GM18951 (cell line): ENCODE results near the gene FBN2.
"Not testable (repeated sequence)": the region's sequence is repeated elsewhere in the genome, so short reads cannot be mapped to it uniquely, and the experiment has no call there.

Experiments
- POLR2A ChIP-seq: IDR thresholded peaks from 4 replicates; pipeline ENCODE4 v1.6.1; 2011; ENCODE audit warnings: mild to moderate bottlenecking; ENCODE audit not compliant: insufficient read length, insufficient read depth; ENCODE audit errors: extremely low read depth
- in situ Hi-C: fragments of 300-500 bp; cut with MboI; formaldehyde crosslinking; loops from one replicate; pipeline ENCODE4 v1.12.0; 2022; ENCODE audit warnings: low sequenced_read_pairs, mixed read lengths, inconsistent platforms; ENCODE audit not compliant: unreplicated experiment

Gene FBN2

DNA sequence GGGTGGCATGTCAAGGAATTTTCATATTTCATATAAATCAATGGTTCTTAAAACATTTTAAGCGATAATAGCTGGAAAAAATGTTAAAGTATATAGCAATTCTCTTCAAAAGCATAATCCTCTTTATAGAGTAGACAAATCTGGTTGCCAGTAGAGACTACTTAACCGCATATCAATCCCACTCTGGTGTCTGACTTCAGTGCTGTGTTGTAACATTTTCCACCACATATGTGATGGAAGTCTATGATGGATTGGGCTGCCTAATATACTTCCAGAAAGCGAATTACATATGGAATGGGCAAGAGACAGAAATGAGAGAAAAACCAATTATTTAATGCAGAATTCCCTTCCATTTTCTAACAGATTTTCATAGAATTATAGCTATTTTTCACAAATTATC is 54.3 kb downstream of the FBN2 start:
- TF ChIP-seq POLR2A, result no peak
- in situ Hi-C loops, result no loop called here

DNA sequence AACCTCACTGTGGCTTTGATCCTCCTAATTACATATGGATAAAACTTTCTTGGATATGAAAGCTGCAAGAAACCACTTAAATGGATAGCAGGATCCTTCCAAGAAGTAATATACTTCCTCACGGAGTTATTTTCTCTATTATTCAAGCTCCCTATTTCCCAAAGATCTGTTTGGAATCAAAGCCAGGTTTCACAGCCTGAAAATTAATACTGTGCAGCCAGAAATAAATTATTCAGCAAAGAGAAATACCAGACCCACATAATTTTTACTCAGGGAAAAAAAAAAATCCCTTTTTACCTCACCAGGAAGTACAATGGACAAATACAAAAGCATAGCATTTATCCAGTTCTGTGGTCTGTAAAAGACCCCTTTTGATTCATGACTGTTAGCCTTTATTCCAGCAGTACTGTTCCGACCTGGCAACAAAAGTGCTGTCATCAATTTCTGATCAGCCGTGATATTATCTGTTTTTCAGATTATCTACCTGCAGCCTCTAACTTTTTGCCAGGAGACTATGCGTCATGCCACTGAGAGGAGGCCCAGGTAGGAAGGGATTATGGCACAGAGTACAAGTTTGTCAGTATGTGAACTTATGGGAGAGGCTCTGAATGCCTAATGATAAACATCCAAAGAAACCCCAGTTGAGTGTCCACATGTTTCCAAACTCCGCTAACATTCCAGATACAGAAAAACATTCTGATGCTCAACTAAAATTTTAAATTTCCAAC is 57.0 kb downstream of the FBN2 start:
- in situ Hi-C loops, result no loop called here
- TF ChIP-seq POLR2A, result no peak

DNA sequence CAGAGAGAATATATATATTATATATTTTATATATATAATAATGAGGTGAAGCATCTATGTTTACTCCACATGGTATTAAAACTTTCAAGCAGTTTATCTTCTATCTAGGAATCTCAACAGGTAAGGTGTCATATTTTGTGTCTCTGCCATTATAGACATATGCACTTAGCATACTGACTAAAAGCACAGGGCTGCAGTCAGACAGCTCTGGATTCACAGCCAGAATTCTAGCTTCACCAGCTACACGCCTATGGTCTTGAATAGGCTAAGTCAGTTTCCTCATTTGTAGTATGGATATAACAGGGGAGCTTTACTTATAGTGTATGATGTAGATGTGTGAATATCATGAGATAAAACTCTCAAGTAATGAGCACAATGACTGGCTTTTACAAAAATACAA is 57.9 kb downstream of the FBN2 start:
- in situ Hi-C loops, result no loop called here
- TF ChIP-seq POLR2A, result no peak

DNA sequence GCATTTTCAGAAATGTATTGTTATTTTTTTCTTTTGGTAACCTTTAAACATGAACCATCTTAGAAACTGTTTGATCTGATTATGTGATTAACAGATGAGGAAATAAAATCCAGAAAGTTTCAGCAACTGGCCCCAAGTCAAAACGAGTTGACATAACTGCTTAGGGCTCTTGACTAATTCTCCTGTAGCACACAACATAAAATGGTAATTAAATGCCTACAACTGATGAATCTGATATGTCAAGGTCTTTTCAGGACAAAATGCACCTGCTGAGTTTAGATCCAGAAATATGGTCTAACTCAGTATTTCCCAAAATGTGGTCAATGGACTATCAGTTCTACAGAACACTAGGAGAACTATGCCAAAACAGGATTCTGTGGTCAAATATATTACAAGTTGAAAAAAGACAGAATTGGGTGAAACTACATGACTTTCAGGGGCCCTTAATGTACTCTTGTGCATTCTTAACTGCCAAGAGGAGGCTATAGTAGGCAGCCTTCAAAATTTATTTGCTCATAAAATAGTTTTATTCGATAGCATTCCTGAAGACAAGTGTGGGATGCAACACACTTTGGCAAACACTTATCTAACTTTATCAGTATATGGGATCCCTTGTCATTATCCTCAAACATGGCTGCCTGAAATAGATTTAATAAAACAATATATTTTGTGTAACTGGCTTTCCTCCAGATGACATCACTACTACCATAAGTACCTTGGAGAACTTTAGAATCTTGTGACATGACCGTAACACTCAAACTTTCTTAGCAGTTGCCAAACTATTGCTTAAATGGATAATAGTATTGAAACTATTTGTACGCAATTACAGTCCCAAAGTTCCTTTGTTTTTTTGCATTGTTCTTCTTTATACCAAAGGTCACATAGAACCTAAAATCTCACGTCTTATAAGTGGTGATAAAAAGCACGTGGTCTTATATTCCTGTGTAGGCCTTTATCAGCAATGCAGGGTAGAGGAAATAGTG is 59.4 kb downstream of the FBN2 start:
- TF ChIP-seq POLR2A, result no peak
- in situ Hi-C loops, result no loop called here

DNA sequence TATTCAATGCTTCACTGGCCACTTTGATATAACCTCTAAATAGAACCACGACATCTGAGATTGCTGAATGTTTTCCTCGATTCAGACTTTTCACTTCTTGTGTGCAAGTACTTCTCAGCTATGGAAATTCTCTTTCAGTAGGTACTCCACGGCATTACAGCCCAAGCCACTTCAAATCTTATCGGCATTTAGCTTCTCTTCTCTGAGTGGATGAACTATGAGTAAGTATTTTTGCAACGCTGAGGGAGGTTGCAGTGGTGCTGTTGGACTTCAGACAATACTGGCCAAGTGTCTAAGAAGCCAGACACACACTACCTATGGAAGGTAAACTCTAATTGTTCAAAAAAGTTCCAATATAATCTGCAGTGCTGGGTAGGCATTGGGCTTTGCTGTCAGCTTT is 60.1 kb downstream of the FBN2 start:
- in situ Hi-C loops, result no loop called here
- no peak for TF ChIP-seq POLR2A

DNA sequence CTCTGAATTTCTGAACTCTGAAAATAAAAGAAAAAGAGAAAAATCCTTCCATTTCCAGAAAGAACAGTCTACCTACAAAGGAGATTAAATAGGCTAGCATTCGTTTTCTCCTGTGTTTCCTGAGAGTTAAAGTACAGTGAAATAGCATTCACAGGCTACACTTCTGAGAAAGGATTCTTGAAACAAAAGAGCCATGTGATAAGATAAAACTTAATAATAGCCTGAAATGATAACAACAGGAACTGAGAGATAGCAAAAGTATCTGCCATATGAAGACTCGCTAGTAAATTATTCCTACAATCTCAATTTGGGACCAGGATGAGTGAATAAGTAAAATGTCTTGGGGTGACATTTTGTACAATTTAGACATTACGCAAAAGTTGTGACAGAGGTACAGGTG is 62.4 kb downstream of the FBN2 start:
- TF ChIP-seq POLR2A, result no peak
- in situ Hi-C loops, result no loop called here

DNA sequence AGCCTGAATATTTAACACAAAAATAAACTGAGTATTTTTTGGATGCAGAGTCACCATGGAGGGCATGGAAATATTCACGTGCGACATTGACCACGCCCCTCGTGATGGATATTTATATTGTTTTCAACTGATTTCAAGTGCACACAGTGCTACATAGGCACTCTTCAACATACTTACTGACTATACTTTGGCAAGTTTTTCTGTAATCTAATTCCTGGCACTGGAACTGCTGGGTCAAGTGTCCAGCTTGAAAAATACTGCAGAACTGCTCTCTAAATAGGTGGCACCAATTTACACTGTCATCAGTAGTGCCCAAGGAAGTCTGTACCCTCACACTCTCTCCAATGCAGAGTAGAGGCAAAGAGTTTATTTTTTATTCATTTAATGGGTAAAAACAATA is 65.1 kb downstream of the FBN2 start:
- TF ChIP-seq POLR2A, result no peak
- in situ Hi-C loops, result no loop called here

DNA sequence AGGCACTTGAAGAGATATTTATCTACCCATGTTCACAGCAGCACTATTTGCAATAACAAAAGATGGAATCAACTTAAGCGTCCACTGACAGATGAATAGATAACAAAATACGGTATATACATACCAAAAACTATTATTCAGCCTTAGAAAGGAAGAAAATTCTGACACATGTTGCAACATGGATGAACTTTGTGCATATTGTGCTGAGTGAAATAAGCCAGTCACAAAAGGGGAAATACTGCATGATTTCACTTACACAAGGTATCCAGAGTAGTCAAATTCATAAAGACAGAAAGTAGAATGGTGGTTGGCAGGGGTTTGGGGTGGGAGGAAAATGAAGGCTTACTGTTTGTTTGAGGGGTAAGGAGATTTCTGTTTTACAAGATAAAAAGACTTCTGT is 66.0 kb downstream of the FBN2 start:
- TF ChIP-seq POLR2A, result no peak
- in situ Hi-C loops, result no loop called here

DNA sequence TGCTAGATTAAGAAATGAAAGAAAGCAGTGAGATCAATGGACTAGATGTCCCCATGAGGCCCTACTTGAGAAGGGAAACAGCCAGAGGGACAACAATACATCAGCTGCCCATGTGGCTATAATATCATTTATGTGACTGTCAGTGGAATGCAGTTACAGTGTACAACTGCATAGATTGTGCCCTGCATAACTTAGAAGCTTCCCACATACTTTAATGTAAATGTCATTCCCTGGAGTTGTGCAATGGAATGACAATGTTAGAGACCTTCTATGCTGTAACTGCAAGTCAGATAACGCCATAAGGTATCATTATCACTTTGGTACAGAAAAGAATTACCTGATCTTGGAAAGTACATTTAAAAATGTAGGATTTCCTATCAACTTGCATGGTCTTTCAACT is 67.4 kb downstream of the FBN2 start:
- in situ Hi-C loops, result no loop called here
- TF ChIP-seq POLR2A, result no peak

DNA sequence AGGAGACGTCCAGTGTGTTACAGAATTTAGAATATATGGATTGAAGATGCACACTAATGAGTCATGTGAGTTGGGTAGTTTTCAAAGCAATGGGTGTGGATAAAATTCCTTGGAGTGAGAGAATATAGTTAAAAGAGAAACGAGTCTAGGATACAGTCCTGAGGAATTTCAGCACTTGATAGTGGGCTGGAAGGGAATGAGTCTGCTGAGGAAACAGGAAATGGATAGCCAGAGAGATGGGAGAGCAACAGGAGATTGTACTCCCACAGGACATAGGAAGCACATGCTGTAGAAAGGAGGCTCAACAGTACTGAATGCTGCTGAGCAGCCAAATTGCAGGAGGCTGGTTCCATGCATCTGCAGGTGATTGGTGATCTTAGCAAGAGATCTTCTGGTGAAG is 68.1 kb downstream of the FBN2 start:
- in situ Hi-C loops, result no loop called here
- TF ChIP-seq POLR2A, result no peak

DNA sequence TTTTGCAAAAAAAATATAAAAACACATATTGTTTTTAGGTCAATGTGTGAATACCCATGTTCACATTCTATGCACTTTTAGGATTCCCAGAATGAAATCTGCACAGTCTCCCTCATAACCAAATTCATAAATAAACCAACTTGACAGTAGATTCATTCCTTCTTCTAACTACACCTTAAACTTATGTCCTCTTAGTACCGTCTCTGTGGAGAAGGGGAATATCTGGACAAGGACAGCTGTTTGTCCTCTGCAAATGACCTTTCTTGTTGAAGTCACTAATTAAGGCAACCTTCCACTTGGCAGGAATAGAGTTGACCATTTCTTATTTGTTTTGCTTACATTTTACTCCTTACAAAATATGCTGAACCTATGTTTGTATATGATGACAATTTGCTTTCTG is 71.1 kb downstream of the FBN2 start:
- in situ Hi-C loops, result no loop called here
- TF ChIP-seq POLR2A, result no peak

DNA sequence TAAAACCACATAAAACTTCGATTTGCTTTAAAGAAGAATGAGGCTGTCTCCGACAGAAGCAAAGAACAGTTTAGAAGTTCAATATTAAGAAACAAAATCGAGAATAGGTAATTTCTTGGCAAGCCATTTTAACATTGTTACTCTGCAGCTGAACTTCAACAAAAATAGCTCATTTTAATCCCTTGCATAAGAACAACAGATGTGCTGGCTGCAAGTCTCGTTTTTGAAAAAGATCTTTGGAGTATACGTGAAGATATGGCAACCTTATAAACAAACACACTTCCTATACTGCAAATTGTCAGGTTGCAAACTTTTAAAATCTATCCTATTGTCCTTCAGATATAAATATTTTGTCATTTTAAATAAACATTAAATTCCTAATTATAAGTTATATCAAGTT is 71.5 kb downstream of the FBN2 start:
- in situ Hi-C loops, result no loop called here
- no peak for TF ChIP-seq POLR2A

DNA sequence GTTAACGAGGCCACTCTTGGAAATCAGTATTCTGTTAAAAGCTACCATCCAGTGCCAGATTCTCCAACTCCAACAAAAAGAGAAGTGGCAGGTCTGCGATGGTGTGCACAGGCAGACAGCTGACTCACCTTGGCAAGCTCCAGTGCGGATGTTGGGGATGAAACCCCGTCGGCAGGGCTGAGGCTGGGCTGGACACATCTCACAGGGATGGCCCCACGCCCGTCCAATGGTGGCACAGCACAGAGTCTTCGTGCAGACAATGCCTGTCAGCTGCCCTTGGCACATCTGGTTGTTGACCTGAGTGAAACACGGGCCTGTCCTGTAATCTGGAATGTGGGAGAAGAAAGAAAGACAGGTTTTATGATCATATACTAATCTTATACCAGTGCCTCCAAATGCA is 73.4 kb downstream of the FBN2 start:
- TF ChIP-seq POLR2A, result no peak
- in situ Hi-C loops, result no loop called here

DNA sequence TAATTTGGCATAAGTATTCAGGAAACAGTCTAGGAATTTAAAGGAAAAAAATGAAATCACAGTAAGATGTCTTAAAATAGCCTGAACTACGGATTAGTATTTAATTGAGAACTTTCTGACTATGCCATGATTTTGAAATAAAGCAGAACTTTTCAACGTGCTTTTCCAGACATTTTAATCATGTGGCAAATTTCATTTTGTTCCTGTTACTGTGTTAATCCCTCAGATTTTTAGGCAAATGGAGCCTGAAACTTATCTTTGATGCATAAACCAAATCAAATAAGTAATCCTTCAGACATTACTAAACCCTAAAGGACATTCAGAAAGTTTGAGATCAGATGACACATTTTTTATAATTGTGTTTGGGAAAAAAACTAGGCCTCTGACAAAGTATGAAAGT is 75.7 kb downstream of the FBN2 start:
- TF ChIP-seq POLR2A, result no peak
- in situ Hi-C loops, result no loop called here

DNA sequence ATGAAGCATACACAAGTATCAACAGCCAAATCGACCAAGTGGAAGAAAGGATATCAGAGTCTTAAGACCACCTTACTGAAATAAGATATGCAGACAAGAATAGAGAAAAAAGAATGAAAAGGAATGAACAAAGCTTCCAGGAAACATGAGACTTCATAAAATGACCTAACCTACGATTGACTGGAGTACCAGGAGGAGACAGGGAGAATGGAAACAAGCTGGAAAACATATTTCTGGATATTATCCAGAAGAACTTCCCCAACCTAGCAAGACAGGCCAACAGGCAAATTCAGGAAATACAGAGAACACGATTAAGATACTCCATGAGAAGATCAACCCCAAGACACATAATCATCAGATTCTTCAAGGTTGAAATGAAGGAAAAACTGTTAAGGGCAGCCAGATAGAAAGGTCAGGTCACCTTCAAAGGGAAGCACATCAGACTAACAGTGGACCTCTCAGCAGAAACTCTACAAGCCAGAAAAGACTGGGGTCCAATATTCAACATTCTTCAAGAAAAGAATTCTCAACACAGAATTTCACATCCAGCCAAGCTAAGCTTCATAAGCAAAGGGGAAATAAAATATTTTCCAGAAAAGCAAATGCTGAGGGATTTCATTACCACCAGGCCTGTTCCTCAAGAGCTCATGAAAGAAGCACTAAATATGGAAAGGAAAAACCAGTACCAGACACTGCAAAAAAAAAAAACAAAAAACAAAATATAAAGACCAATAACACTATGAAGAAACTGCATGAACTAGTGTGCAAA is 80.7 kb downstream of the FBN2 start:
- in situ Hi-C loops, result not testable (repeated sequence)
